ENCODE results near the gene HACD2. TPM values are rescaled to one million over a fixed set of nuclear protein-coding genes. Genes with fewer than 3 reads are reported as not detected.

The HACD2 gene
- total RNA-seq, 2 experiments from 2014 or later: 30.7 to 31.0 TPM

DNA sequence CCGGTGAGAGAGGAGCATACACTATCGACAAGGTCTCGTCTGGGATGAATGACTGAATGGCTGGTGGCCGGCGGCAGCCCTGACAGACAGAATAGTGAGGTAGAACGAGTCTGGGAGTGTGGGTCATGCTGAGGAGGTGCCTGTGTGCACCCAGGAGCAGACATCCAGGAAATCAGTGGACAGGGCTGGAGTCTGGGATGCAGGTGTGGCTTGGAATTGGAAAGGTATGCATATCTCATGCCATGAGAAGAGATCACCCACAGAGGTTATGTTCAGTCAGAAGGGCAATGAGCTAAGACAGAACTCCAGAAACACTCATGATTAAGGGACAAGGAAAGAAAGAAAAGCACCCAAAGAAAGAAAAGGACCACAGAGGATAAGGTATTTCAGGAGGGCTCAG, 20.8 kb downstream of the HACD2 start:
- H3K27me3 Mint-ChIP-seq: no peaks in the 10 kb centered on the region
- peaks cover 3% of the 10 kb centered on the region for H3K36me3 Mint-ChIP-seq
- H3K27ac Mint-ChIP-seq: no peak overlapping the region
- H3K4me1 Mint-ChIP-seq: peaks cover 20% of the 10 kb centered on the region
- no peak overlapping the region for H3K4me3 Mint-ChIP-seq
- no peak for DNase-seq
- no peaks in the 10 kb centered on the region for H3K9me3 Mint-ChIP-seq

DNA sequence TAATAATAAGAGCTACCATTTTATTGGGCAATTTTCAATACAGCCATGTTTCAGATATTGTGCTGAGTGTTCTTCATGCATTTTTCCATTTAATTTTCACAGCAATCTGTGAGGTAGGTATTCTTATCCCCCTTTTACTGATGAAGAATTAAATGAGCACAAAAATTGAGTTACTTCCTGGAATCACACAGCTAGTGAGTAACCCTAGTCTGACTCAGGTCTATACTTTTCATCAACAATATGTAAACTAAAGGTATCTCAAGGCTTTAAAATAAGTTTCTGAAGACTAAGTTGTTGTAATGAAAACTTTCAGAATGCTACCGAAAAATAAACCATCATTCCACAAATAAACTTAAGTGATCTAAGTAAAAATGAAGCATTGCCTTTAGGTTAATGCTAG, 22.3 kb downstream of the HACD2 start:
- Mint-ChIP-seq H3K27ac (no peak overlapping the region), H3K4me1 (peaks cover 16% of the 10 kb centered on the region), H3K36me3 (peaks cover 3% of the 10 kb centered on the region), H3K27me3 (no peaks in the 10 kb centered on the region), H3K4me3 (no peak overlapping the region), H3K9me3 (no peaks in the 10 kb centered on the region)
- DNase-seq: no peak

DNA sequence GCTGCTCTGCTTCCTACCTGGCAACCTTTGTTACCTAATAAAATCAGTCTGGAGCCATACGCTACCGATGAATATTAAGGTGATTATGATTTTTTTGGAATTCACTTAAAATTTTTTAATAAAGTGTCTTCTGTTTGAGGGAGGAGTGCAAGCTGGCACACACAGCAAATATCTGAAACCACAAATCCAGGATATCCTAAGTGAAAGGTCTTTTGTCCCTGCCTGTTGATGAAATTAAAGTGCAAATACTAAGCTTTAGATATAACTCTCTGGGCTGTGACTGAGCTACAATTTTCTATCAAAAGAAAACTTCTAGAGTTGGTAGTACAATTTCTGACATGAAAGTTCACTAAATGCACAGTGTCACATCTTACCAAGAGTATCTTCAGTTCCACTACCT, 23.7 kb downstream of the HACD2 start:
- Mint-ChIP-seq H3K36me3 (peaks cover 6% of the 10 kb centered on the region), H3K9me3 (no peaks in the 10 kb centered on the region), H3K4me3 (no peak overlapping the region), H3K4me1 (peaks cover 11% of the 10 kb centered on the region), H3K27ac (no peak overlapping the region), H3K27me3 (no peaks in the 10 kb centered on the region)
- no peak for DNase-seq

DNA sequence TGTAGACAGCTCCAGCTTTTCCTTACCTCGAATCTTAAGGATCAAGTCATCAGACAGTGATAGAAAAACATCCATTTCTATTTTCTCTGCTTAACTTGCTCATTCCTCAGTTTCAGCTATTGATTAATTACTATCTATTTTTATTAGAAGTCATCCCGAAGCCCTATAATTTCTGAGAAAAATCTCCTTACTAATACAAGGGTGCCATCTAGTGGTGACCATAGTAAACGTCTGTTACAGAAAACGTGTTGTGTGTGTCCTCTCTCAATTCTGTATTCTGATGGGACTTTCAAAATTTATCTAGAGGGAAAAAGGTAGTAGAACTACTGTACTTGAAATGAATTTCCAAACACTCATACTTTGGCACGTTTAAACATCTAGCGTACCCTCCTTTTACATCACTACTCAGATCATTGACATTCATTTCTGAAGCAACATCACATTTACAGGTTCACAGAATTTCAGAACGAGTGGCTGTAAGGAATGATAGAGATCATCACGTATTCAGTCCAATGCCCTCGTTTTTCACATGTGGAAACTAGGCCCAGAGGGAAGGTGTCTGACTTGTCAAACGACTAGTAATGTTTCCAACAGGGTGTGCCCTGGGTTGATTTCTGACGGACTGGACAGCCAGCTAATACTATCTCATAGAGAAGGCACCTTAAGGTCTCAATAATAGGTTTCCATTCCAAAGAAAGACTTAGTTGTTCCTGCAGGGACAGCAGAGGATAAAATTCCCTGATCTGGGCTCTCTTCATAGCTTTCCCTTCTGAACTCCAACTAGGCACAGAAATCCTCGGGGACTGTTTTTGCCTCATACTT, 25.6 kb downstream of the HACD2 start:
- H3K36me3 Mint-ChIP-seq: peaks cover 21% of the 10 kb centered on the region
- no peak overlapping the region for H3K27ac Mint-ChIP-seq
- no peak for DNase-seq
- H3K4me3 Mint-ChIP-seq: no peak overlapping the region
- peaks cover 11% of the 10 kb centered on the region for H3K4me1 Mint-ChIP-seq
- H3K27me3 Mint-ChIP-seq: no peaks in the 10 kb centered on the region
- H3K9me3 Mint-ChIP-seq: peaks cover 5% of the 10 kb centered on the region

DNA sequence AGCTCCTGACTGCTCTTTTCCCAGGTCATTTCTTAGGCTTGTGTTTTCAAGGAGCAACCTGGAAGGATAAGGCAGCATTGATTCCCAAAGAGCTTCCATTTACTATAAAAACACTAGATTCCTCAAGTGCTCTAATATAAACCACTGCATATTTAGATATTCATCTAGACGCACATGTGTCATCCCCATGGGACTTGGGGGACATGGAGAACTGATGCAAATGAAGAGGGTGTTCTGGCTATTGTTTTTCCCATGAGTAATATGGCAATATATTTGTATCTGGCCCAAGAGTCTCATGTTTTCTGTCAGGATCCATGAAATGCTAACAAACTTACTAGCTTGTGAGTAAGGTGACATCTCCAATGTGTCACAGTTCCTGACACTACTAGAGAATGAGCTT, 31.3 kb downstream of the HACD2 start:
- no peak overlapping the region for H3K4me3 Mint-ChIP-seq
- H3K27ac Mint-ChIP-seq: no peak overlapping the region
- no peaks in the 10 kb centered on the region for H3K27me3 Mint-ChIP-seq
- no peak for DNase-seq
- H3K36me3 Mint-ChIP-seq: peaks cover 42% of the 10 kb centered on the region
- H3K9me3 Mint-ChIP-seq: peaks cover 5% of the 10 kb centered on the region
- peaks cover 7% of the 10 kb centered on the region for H3K4me1 Mint-ChIP-seq

DNA sequence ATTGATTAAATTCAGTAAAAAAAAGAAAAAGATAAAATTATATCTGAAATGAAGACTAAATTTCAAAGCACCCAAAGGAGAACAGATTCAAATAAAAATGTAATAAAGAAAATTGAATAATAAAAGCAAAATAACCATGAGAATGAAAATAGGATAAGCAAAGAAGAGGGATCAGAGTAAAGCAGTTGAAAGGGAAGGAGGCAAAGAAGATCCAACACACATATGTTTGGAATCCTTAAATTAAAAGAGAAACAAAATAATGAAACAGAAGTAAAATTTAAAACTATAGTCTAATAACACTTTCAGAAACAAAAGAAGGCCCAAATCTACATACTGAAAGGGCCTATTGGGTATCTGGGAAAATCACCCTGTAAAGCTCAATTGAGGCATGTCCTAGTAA, 32.1 kb downstream of the HACD2 start:
- H3K27ac Mint-ChIP-seq: no peak overlapping the region
- no peak overlapping the region for H3K4me3 Mint-ChIP-seq
- H3K4me1 Mint-ChIP-seq: peaks cover 7% of the 10 kb centered on the region
- no peak for DNase-seq
- H3K9me3 Mint-ChIP-seq: peaks cover 5% of the 10 kb centered on the region
- H3K36me3 Mint-ChIP-seq: peaks cover 42% of the 10 kb centered on the region
- no peaks in the 10 kb centered on the region for H3K27me3 Mint-ChIP-seq

DNA sequence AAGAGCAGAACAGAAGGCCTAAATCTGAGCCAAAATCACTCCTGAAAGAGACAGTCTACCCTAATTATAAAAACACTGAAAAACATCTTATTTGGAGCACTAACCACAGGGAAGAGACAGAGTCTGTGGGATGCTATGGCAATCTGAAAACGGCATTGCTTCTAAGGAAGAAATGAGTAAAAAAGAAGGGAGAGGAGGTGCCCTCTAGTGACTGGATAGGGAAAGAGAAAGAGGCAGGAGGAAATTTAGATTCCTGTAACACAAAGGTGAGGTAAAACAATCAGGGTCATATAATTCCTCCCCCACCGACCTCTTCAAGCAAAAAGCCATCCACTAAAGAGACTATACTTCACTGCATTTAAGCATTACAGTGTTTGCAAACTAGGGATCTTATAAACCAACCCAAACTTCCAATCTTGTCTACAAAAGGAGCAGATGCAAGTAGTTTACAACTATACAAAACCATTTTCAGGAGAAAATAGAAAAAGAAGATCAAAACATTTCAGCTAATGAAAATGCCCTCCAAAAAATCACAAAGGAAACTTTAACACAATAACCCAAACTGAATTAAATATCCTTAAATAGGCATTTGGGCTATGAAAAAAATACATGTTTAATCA, 32.6 kb downstream of the HACD2 start:
- Mint-ChIP-seq H3K36me3 (peaks cover 42% of the 10 kb centered on the region), H3K9me3 (peaks cover 5% of the 10 kb centered on the region), H3K27ac (no peak overlapping the region), H3K27me3 (no peaks in the 10 kb centered on the region), H3K4me1 (peaks cover 7% of the 10 kb centered on the region), H3K4me3 (no peak overlapping the region)
- DNase-seq: no peak

DNA sequence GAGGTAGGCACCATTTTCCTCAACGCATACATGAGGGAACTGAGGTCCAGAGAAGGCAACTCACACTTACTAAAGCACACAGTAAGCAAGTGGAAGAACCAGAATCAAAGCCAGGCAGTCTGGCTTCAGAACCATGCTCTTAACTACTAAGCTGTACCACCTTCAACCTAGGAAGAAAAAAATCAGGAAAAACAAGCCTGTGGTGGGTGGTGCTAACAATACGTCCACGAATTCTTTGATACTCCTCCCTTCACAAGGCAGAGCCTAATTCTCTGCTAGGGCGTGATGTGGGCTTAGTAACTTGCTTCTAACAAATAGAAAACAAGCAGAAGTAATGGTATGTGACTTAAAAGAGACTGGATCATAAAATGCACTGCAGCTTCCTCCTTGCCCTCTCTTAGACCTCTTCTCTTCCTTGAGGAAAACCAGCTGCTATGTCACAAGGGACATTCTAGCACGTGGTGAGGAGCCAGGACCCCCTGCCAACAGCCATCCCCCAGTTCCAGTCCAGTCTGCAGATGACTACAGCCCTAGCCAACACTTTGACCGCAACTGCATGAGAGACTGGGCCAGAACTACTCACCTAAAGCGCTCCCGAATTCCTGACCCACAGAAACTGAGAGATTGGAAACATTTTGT, 36.9 kb downstream of the HACD2 start:
- no peak for DNase-seq

DNA sequence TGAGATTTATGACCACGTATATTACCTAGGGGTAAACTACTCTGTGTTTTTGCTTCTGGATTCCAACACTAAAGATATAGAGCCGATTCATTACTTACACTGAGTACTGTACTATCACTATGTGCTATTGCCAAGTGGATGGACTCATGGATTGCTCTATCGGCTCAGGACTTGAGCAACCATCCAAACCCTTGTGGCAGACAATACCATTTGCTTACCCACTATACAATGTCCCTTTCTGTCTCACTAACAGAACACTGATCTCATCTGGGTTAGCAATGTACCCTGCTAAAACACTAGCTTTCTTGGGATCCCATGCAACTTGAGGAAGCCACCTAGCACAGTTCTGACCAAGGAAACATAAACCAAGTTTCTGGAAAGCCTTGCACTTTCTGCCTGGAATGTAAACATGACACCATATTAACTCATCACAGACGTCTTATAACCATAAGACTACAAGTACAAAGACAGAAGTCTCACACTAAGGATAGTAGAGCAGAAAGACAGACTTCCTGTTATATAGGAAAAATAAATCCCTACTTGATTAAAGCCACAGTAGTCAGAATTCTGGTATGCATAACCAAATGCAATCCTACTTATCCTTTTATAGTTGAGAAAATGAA, 38.6 kb downstream of the HACD2 start:
- Mint-ChIP-seq H3K36me3 (peaks cover 8% of the 10 kb centered on the region), H3K4me3 (no peak overlapping the region), H3K9me3 (no peaks in the 10 kb centered on the region), H3K27me3 (no peaks in the 10 kb centered on the region), H3K27ac (no peak overlapping the region), H3K4me1 (peaks cover 4% of the 10 kb centered on the region)
- DNase-seq: no peak

More for the DNA sequence above, 36.9 kb downstream of the HACD2 start:
- Mint-ChIP-seq H3K4me3 (no peak overlapping the region), H3K27ac (no peak overlapping the region), H3K4me1 (peaks cover 11% of the 10 kb centered on the region), H3K27me3 (no peaks in the 10 kb centered on the region), H3K36me3 (peaks cover 17% of the 10 kb centered on the region), H3K9me3 (no peaks in the 10 kb centered on the region)

DNA sequence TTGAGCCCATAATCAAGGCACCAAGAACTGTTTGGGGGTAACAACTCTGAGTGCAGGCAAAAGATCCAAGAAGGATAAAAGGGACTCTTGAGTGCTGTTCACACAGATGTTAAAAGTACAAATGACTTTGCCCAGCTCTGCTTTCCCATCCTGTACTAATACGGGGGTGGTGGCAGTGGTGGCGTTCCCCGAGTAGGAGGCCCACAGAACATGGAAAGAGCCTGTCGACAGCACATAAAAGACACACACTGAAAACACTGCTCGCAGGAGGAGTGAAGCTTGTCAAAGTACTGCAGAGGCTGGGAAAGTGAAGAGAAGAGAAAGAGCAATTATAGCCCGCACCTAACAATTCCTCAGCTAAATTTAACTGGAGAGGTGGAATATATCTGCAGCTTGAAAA, 40.9 kb downstream of the HACD2 start:
- Mint-ChIP-seq H3K36me3 (peaks cover 4% of the 10 kb centered on the region), H3K4me1 (peaks cover 15% of the 10 kb centered on the region), H3K27me3 (no peaks in the 10 kb centered on the region), H3K27ac (no peak overlapping the region), H3K4me3 (no peak overlapping the region), H3K9me3 (no peaks in the 10 kb centered on the region)
- DNase-seq: no peak

DNA sequence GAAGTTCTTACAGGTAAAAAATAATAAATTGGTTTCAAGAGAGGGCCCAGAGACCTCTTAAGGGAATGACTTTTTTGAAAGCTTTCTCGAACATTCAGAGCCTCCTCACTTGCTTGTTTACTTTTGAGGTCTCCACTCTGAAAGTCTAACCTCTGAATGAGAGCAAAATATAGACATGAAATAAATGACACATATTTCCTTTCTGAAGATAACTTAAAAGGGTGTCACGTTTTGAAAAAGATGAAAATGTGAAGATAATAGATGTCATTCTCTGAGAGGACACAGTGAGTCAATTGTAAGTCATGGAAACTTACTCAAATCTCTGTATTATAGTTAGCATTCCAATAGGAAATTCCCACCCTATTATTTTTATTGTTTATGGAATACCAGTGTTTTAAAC, 44.6 kb downstream of the HACD2 start:
- peaks cover 30% of the 10 kb centered on the region for H3K4me1 Mint-ChIP-seq
- peaks cover 5% of the 10 kb centered on the region for H3K36me3 Mint-ChIP-seq
- no peak overlapping the region for H3K4me3 Mint-ChIP-seq
- no peaks in the 10 kb centered on the region for H3K27me3 Mint-ChIP-seq
- no peaks in the 10 kb centered on the region for H3K9me3 Mint-ChIP-seq
- DNase-seq: no peak
- H3K27ac Mint-ChIP-seq: peak overlapping the region; percentile 79

DNA sequence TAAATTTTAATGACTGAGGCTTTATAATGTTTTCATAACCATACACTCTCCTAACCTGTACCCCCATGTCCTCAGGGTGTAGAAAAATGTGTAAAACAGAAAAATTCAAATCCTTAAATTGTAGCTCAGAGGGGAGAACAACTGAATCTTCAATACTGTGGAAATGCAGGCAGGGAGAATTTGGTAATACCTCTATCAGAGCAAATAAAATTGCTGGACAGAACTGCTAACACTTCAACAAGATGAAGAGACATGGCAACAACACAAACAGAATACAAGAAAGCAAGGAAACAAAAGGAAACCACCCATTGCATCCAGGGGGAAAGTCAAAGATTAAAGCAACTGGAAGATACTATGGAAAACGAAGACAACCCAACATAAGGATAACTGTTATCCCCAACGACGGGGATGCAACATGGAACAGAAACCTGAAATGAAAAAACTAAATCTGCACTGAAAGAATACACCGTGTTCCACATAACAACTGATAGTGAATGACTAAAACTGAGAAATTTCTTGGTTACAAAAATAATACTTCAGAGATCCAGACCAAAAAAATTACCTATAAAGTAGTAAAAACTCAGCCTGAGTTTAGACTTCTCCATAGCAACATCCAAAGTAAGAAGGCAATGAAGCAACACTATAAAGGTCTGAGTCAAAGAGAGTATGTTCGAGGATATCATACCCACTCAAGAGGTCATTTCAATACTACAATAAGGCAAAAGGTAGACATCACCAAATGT, 48.5 kb downstream of the HACD2 start:
- Mint-ChIP-seq H3K4me3 (no peak overlapping the region), H3K27me3 (no peaks in the 10 kb centered on the region), H3K36me3 (peaks cover 5% of the 10 kb centered on the region), H3K9me3 (no peaks in the 10 kb centered on the region), H3K27ac (peak overlapping the region; percentile 1), H3K4me1 (peaks cover 27% of the 10 kb centered on the region)
- DNase-seq: no peak

DNA sequence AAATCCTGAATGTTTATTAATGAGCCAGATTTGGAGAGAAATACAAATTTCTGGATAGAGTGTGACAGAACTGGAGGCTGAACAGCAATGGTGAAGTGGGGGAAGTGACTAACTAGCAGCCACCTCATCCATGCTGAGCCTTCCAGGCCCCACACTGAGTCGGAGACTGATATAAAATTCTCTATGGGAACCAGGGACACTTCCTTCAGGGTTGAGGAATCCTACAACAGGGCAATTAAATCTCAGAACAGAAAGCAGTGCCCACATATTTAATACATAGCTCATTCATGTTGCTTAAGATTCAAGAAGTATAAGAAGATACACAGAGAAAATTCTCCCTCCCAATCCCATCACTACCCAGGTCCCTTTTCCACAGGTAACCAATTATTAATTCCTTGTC, 49.3 kb downstream of the HACD2 start:
- no peak overlapping the region for H3K4me3 Mint-ChIP-seq
- DNase-seq: no peak
- H3K9me3 Mint-ChIP-seq: no peaks in the 10 kb centered on the region
- peaks cover 5% of the 10 kb centered on the region for H3K36me3 Mint-ChIP-seq
- H3K27me3 Mint-ChIP-seq: no peaks in the 10 kb centered on the region
- H3K27ac Mint-ChIP-seq: no peak overlapping the region
- peaks cover 24% of the 10 kb centered on the region for H3K4me1 Mint-ChIP-seq

DNA sequence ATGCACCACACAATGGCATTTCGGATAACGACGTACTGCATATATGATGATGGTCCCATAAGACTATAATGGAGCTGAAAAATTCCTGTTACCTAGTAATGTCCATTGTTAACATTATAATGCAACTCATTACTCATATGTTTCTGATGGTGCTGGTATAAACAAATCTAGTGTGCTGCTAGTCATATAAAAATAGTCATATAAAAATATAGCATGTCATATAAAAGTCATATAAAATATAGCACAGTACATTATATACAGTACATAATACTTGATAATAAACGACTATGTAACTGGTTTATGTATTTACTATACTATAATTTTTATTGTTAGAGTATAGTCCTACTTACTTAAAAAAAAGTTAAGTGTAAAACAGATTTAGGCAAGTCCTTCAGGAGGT, 50.6 kb downstream of the HACD2 start:
- no peak for DNase-seq
- H3K4me1 Mint-ChIP-seq: peaks cover 18% of the 10 kb centered on the region
- no peaks in the 10 kb centered on the region for H3K9me3 Mint-ChIP-seq
- no peak overlapping the region for H3K4me3 Mint-ChIP-seq
- H3K27ac Mint-ChIP-seq: no peak overlapping the region
- peaks cover 2% of the 10 kb centered on the region for H3K36me3 Mint-ChIP-seq
- H3K27me3 Mint-ChIP-seq: no peaks in the 10 kb centered on the region

Data from activated naive CD8-positive, alpha-beta T cell treated with anti-CD3 and anti-CD28 coated beads for 36 hours (primary cell).